ENCODE data around the gene PGBD1. TPM values are rescaled to one million over a fixed set of nuclear protein-coding genes. Genes with fewer than 3 reads are reported as not detected.

The PGBD1 gene
- total and polyA plus RNA-seq, 2 of the 13 experiments (the other 11 are each of a cell fraction or from before 2014, with no cell fraction given), result 3.6 to 6.9 TPM

DNA sequence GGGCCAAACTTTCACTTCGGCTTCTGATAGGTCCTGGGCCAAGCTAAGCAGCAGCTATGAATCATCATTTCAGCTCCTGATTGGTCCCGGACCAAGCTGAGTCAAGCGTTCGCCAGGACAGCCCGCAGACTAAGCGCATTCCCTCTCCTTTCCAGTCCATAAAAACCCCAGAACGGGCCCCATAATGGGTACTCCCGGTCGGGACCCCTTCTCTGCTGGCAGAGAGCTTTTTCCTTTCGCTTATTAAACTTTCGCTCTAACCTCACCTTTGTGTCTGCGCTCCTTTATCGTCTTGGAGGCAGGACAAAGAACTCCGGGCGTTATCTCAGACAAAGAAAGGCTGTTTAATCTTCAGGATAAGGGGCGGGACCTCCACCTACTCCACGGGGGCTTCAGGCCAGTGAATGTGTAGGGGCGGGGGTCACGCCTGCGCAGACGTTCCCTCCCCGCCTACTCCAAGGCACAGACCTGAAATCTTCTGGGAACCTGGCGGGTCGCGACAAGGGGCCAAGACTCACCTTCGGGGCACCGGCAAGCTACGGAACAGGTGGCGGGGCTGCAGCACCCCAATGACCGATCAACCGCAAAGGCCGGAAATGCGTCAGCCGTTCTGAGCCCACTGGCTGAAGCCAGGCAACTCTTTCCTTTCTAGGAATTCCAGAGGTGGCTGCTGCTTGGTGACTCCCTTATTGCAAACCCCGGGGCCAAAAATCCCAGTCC is 54.4 kb downstream of the PGBD1 start, which contains the start of gene ZSCAN31 (continued):
- TF ChIP-seq, protein P1, sequence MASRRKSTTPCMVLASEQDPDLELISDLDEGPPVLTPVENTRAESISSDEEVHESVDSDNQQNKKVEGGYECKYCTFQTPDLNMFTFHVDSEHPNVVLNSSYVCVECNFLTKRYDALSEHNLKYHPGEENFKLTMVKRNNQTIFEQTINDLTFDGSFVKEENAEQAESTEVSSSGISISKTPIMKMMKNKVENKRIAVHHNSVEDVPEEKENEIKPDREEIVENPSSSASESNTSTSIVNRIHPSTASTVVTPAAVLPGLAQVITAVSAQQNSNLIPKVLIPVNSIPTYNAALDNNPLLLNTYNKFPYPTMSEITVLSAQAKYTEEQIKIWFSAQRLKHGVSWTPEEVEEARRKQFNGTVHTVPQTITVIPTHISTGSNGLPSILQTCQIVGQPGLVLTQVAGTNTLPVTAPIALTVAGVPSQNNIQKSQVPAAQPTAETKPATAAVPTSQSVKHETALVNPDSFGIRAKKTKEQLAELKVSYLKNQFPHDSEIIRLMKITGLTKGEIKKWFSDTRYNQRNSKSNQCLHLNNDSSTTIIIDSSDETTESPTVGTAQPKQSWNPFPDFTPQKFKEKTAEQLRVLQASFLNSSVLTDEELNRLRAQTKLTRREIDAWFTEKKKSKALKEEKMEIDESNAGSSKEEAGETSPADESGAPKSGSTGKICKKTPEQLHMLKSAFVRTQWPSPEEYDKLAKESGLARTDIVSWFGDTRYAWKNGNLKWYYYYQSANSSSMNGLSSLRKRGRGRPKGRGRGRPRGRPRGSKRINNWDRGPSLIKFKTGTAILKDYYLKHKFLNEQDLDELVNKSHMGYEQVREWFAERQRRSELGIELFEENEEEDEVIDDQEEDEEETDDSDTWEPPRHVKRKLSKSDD (CRISPR knock-in tag; IDR thresholded peaks at IDR 0.05; ENCODE audit: low read depth), result no peak
- TF ChIP-seq, protein P2, sequence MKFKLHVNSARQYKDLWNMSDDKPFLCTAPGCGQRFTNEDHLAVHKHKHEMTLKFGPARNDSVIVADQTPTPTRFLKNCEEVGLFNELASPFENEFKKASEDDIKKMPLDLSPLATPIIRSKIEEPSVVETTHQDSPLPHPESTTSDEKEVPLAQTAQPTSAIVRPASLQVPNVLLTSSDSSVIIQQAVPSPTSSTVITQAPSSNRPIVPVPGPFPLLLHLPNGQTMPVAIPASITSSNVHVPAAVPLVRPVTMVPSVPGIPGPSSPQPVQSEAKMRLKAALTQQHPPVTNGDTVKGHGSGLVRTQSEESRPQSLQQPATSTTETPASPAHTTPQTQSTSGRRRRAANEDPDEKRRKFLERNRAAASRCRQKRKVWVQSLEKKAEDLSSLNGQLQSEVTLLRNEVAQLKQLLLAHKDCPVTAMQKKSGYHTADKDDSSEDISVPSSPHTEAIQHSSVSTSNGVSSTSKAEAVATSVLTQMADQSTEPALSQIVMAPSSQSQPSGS (CRISPR knock-in tag; IDR thresholded peaks at IDR 0.05), result peak; percentile 97
- TF ChIP-seq ZNF101 (CRISPR knock-in tag; IDR thresholded peaks at IDR 0.05; ENCODE audit: borderline replicate concordance, low read depth) (peak; percentile 88; the same call in 1 of the 2 replicates), BRCA1 (CRISPR knock-in tag; IDR thresholded peaks at IDR 0.05) (peak; percentile 86), RNF2 (conservative IDR thresholded peaks at IDR 0.05; ENCODE audit: low read depth) (no peak), SCMH1 (CRISPR knock-in tag; IDR thresholded peaks at IDR 0.05; ENCODE audit: borderline replicate concordance) (no peak), ZNF326 (CRISPR knock-in tag; IDR thresholded peaks at IDR 0.05; ENCODE audit: borderline replicate concordance) (no peak), HIVEP1 (CRISPR knock-in tag; IDR thresholded peaks at IDR 0.05) (peak; percentile 71; the same call in 1 of the 2 replicates), TMF1 (CRISPR knock-in tag; IDR thresholded peaks at IDR 0.05; ENCODE audit: low read depth) (no peak; the same call in 1 of the 2 replicates), MEIS1 (CRISPR knock-in tag; IDR thresholded peaks at IDR 0.05; ENCODE audit: borderline replicate concordance) (peak; percentile 64; the same call in 1 of the 2 replicates), RFX1 (IDR thresholded peaks at IDR 0.05) (no peak), MTF1 (CRISPR knock-in tag; IDR thresholded peaks at IDR 0.05) (no peak; the same call in 1 of the 2 replicates), ZNF510 (CRISPR knock-in tag; IDR thresholded peaks at IDR 0.05; ENCODE audit: low read depth) (no peak; the same call in none of the 2 replicates), HOXA7 (CRISPR knock-in tag; IDR thresholded peaks at IDR 0.05) (no peak), ZNF383 (CRISPR knock-in tag; IDR thresholded peaks at IDR 0.05; ENCODE audit: borderline replicate concordance) (peak; percentile 94; the same call in 1 of the 2 replicates), TCF12 (IDR thresholded peaks at IDR 0.05) (no peak), TCF12 (CRISPR knock-in tag; IDR thresholded peaks at IDR 0.05) (no peak), U2AF2 (IDR thresholded peaks at IDR 0.05; ENCODE audit: low read depth, low read length) (no peak), FOXO1 (CRISPR knock-in tag; IDR thresholded peaks at IDR 0.05) (peak; percentile 44; the same call in 1 of the 2 replicates), ZNF839 (CRISPR knock-in tag; IDR thresholded peaks at IDR 0.05; ENCODE audit: borderline replicate concordance) (peak; percentile 86)
- TF ChIP-seq, protein P3, sequence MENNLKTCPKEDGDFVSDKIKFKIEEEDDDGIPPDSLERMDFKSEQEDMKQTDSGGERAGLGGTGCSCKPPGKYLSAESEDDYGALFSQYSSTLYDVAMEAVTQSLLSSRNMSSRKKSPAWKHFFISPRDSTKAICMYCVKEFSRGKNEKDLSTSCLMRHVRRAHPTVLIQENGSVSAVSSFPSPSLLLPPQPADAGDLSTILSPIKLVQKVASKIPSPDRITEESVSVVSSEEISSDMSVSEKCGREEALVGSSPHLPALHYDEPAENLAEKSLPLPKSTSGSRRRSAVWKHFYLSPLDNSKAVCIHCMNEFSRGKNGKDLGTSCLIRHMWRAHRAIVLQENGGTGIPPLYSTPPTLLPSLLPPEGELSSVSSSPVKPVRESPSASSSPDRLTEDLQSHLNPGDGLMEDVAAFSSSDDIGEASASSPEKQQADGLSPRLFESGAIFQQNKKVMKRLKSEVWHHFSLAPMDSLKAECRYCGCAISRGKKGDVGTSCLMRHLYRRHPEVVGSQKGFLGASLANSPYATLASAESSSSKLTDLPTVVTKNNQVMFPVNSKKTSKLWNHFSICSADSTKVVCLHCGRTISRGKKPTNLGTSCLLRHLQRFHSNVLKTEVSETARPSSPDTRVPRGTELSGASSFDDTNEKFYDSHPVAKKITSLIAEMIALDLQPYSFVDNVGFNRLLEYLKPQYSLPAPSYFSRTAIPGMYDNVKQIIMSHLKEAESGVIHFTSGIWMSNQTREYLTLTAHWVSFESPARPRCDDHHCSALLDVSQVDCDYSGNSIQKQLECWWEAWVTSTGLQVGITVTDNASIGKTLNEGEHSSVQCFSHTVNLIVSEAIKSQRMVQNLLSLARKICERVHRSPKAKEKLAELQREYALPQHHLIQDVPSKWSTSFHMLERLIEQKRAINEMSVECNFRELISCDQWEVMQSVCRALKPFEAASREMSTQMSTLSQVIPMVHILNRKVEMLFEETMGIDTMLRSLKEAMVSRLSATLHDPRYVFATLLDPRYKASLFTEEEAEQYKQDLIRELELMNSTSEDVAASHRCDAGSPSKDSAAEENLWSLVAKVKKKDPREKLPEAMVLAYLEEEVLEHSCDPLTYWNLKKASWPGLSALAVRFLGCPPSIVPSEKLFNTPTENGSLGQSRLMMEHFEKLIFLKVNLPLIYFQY (CRISPR knock-in tag; IDR thresholded peaks at IDR 0.05; ENCODE audit: borderline replicate concordance), result no peak; the same call in 1 of the 2 replicates

Data from HepG2 (cell line).